IPS-NIHi11 (cell line): ENCODE data around the gene C4orf50.

Experiments
- DNase-seq: peaks from one replicate; pipeline ENCODE4 v3.0.0; 2012; ENCODE audit warnings: mixed read lengths, low spot score

The C4orf50 gene

DNA sequence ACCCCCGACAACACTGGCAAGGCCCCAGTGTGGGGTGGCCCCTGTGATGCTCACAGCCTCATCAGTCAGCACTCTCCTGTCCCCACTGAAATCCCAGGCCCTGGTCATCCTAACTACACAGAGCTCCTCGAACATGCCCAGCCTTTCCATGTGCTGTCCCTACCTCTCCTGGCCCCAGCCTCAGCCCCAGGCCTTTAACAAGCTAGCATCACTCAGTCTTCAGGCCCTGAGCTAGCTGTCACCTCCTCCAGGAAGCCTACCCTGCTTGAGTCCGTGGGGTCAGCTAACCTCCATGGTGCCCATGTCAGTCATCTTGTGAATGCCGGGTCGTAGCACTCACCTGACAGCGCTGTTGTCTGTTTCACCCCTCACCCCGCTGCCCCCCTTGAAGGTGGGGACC lies 25.6 kb upstream of the C4orf50 start:
- no peak for DNase-seq

DNA sequence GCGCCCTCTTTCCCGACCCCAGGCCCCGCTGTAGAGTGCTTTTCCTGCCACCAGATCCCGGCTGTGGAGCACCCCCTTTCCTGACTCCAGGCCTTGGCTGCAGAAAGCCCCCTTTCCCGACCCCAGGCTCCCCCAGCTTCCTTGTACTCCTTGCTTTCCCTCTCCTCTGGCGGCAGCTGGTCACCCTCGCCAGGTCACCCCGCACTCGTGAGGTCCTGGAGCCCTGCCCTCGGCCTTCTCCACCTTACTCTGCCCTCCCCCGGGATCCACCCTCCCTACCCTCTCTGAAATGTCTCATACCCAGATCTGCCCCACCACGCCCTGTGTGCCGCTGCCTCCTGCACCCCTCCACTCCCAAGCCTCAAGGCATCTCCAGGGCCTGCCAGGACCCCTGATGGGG lies 25.0 kb upstream of the C4orf50 start:
- no peak for DNase-seq

DNA sequence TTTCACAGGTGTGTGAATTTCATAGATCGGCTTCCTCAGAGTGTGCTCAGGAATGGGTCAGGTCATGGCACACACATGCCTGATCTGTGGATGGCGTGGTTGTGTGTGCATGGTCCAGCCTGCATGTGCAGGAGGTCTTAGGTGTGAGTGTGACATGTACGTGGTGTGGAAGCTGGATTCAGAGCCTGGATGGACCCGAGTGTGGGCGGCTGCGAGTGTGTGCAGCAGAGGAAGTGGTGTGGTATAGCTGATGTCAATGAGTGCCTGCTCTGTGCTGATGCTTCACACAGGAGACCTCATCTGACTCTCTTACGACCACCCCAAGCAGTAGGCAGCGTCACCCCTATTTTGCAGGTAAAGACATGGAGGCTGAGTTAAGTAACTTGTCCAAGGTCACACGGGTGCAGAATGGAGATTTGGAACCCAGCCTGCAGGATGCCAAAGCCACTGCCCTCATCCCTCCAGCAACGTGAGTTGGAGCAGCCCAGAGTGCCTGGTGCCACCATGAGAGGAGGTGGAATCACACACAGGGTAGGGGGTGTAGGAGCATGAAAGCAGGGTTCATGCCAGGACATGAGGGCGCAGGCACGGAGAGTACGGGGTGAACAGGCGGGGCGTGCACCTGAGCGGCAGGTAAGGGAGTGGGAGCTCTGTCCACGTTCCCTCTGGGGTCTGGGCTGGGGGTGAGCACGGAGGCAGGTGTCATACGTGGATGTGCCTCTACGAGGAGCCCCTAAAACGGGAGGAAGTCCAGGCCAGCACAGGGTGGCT lies 24.2 kb upstream of the C4orf50 start:
- DNase-seq: no peak

DNA sequence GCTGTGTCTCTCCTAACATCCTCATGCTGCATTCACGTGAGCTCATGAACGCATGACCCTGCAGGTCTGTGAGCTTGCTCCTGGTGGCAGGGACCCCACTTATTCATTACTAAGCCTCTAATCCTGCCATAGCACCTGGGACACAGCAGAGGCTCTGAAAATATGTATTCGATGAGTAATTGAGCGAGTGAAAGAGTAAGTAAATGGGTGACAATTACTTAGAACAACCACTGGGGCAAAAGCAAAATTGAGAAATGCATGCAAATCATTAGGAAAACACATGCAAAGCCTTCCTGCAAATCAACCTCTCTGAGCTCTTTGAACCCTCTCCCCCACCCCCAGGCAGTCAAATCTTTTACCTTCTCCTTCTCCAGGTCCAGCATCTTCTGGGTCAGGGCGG lies 23.6 kb upstream of the C4orf50 start:
- no peak for DNase-seq

- no peak for DNase-seq
These were observed 20.5 kb upstream of the C4orf50 start for GRCh38 chr4:6038711-6039110.

- DNase-seq: no peak
These were observed 17.6 kb upstream of the C4orf50 start for GRCh38 chr4:6035786-6036185.

- DNase-seq: no peak
These were observed 15.2 kb upstream of the C4orf50 start for GRCh38 chr4:6033381-6033780.

GRCh38 chr4:6032249-6033244 lies 14.3 kb upstream of the C4orf50 start:
- DNase-seq: no peak

- DNase-seq: no peak
These were observed 13.6 kb upstream of the C4orf50 start for GRCh38 chr4:6031846-6032245.

DNA sequence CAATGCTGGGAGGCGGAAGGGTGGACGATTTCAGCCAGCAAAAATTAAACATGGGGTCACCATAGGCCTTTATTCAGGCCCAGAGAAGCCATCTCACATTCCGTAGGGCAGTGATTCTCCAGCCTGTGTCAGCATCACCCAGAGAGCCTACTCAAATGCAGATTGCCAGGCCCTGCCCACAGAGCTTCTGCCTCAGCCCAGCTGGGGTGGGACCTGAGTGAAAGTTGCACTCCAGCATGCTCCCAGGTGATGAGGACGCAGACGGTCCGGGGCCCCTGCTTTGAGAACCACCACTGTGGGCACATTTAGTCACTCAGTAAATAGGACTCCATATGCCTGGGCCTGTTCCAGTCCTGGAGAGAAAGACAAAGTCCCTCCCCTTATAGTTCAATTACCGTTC lies 12.4 kb upstream of the C4orf50 start:
- no peak for DNase-seq

GRCh38 chr4:6029254-6029653 lies 11.0 kb upstream of the C4orf50 start:
- DNase-seq: no peak

DNA sequence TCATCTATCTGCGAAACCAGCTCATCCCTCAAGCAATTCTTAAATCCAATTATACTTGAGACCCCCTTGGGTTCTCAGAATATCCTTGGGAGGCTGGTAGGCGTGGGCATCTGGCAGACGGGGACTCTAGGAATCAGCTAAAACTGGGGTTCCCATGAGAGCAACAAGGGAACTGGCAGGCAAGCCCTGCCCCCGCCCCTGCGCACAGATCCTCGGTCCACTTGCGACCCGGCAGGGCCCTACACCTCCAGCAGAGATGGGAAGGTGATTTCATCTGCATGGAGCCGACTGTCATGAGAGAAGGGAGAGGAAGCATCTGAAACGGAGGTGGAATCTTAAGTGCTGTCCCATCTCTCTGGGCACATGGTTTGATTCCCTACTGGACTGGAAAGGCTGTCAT lies 9.9 kb upstream of the C4orf50 start:
- DNase-seq: no peak

GRCh38 chr4:6027392-6027791 lies 9.2 kb upstream of the C4orf50 start:
- no peak for DNase-seq

- no peak for DNase-seq
These were observed 6.2 kb upstream of the C4orf50 start for GRCh38 chr4:6024313-6024960.

DNA sequence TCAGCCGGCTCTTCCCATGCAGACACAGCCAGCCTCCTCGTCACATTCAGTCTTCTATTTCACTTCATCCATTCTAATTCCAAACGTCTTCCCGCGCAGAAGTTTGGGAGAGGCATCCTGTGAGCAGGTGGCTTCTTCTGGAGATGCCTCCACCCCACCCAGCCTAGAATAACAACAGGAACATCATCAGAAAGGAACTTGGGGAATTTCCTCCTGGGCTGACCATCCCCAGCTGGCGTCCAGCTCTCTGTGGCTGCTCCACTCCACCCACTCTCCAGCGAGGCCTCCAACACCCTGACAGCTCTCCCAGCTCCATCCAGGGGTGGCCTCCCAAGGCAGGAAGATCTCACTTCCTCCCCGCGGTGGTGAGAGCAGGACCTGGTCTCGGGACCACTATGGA lies 5.5 kb upstream of the C4orf50 start:
- DNase-seq: no peak

- no peak for DNase-seq
These were observed 4.5 kb upstream of the C4orf50 start for GRCh38 chr4:6022607-6023288.

GRCh38 chr4:6021831-6022606 lies 3.8 kb upstream of the C4orf50 start:
- no peak for DNase-seq

GRCh38 chr4:6020613-6021012 lies 2.4 kb upstream of the C4orf50 start:
- DNase-seq: no peak

GRCh38 chr4:6019316-6020263 lies 1.4 kb upstream of the C4orf50 start:
- DNase-seq: peak; percentile 82

DNA sequence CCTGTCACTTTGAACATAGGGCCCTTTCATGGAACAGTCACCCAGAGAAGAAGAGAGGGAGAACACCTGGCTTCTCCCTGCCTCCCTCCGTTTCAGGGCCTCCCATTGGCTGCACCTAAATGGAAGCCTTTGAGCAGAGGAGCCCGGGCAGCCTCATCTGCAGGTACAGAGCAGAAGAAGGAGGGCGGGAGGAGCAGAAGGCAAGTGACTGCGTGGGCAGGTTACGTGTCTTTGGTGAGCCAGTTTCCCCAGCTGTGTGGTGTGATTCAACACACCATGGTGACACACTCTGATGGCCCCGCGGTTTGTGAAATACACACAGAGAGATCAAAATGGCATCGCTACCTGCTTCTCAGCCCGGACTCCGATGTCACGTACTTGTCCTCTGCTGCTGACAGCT lies 431 bp downstream of the C4orf50 start:
- no peak for DNase-seq
